ENCODE results near the gene SORBS1. TPM values are rescaled to one million over a fixed set of nuclear protein-coding genes. Genes with fewer than 3 reads are reported as not detected.

Gene SORBS1
- total RNA-seq, 4 donors from 2014 or later = 28.1 to 92.5 (median 41.7) TPM

DNA sequence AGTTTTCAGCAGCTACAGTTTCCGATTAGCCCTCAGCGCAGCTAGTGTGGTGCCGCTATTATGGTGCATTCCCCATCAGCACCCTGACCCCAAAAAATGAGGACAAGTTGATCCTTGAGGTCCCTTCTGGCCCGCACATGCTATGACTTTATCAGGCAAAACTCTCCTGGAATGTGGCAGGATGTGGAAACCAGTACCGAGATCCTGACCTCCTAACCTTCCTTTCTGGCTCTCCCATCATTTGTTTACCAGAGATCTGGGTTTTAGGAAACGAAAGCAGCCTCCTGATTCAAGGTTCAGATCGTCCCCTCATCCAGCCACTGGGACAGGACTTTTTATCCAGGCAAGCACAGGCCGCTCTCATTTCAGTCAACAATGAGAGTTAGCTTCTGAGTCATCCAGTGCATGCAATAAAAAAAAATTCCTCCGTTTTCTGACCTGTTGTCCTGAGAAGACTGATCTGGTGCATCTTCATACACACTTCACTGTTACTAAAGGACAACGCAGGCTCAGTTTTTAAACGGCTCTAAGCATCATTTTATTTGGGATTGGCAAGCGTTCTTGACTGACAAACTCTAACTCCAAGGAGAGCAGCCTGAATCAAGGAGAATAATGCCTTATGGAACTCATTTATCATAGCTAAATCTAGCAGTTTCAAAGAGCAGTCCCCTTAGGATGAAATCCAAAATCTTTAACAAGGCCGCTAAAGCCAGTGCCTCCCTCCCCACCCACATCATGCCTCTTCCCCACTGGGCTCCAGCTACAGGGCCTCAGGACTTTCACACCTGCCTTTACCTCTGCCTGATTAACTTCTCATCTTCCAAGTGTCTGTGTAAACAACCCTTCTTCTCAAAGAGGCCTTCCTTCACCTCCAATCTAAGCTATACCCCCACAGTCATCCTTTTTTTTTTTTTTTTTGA lies 287.5 kb downstream of the SORBS1 start:
- peak in 1 of 2 donors; percentile 80 for DNase-seq (ENCODE audit: low spot score in 2 of 2)
- WGBS = 37% methylated on average over 13 of the region's 13 CpGs
- Histone ChIP-seq H3K36me3 (peaks cover 9% of the 10 kb centered on the region), H3K4me1 (peaks cover 58% of the 10 kb centered on the region), H3K9me3 (no peaks in the 10 kb centered on the region), H3K4me3 (no peak overlapping the region), H3K27ac (peak overlapping the region; percentile 86), H3K27me3 (no peaks in the 10 kb centered on the region)
- no peak for TF ChIP-seq POLR2A (IDR thresholded peaks at IDR 0.05)
- TF ChIP-seq POLR2AphosphoS5 (IDR thresholded peaks at IDR 0.05) = peak in 1 of 3 donors; percentile 50

DNA sequence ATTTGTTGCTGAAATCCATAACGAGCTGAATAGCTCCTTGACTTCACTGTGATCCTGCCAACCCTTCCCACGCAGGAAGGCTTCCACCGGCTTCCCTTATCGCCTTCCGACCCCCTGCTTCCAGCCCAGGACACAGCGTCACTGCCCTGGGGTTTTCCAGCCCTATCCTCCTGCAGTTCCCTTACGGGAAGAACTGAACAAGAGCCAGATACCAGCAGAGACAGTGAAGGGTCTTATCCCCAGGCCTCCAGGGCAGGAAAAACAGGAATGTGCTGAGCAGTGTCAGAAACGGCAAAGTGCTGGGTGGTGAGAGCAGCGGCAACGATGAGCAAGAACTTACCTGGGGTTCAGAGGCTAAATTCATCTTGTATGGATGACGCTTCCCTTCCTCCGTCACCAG lies 292.7 kb downstream of the SORBS1 start:
- peaks cover 17% of the 10 kb centered on the region for H3K36me3 ChIP-seq
- TF ChIP-seq EP300 (IDR thresholded peaks at IDR 0.05) = no peak
- no peak for TF ChIP-seq POLR2A (IDR thresholded peaks at IDR 0.05)
- TF ChIP-seq, protein P1, sequence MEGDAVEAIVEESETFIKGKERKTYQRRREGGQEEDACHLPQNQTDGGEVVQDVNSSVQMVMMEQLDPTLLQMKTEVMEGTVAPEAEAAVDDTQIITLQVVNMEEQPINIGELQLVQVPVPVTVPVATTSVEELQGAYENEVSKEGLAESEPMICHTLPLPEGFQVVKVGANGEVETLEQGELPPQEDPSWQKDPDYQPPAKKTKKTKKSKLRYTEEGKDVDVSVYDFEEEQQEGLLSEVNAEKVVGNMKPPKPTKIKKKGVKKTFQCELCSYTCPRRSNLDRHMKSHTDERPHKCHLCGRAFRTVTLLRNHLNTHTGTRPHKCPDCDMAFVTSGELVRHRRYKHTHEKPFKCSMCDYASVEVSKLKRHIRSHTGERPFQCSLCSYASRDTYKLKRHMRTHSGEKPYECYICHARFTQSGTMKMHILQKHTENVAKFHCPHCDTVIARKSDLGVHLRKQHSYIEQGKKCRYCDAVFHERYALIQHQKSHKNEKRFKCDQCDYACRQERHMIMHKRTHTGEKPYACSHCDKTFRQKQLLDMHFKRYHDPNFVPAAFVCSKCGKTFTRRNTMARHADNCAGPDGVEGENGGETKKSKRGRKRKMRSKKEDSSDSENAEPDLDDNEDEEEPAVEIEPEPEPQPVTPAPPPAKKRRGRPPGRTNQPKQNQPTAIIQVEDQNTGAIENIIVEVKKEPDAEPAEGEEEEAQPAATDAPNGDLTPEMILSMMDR (IDR thresholded peaks at IDR 0.05) = no peak
- peak in 2 of 3 donors; percentile 43 to 80 for TF ChIP-seq POLR2AphosphoS5 (IDR thresholded peaks at IDR 0.05)
- H3K4me3 ChIP-seq = no peak overlapping the region
- H3K27ac ChIP-seq = peak overlapping the region; percentile 71
- peaks cover 36% of the 10 kb centered on the region for H3K4me1 ChIP-seq
- H3K27me3 ChIP-seq = no peaks in the 10 kb centered on the region
- DNase-seq (ENCODE audit: low spot score in 2 of 2) = peak in 1 of 2 donors; percentile 70
- WGBS = 47% methylated on average over 12 of the region's 12 CpGs
- no peaks in the 10 kb centered on the region for H3K9me3 ChIP-seq

DNA sequence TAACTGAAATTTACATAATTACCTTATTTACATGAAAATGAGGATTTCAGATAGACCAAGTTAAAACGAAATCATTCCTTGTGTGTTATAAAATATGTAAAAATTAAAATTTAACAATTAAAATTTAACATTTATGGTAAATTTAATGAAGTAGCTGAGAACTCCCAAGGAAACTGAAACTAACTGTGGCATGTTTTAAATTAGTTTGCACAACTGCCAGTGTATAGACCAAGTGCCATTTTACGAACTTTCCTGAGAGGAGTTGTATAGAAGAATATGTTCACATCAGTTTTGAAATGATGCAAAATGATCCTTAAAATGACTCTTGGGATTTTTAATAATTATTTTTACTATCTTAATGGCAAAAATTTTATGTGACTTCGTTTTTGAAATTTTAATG lies 293.9 kb downstream of the SORBS1 start:
- Histone ChIP-seq H3K36me3 (peaks cover 27% of the 10 kb centered on the region), H3K4me1 (peaks cover 27% of the 10 kb centered on the region), H3K27me3 (no peaks in the 10 kb centered on the region), H3K27ac (peak overlapping the region; percentile 71), H3K9me3 (no peaks in the 10 kb centered on the region), H3K4me3 (no peak overlapping the region)
- no peak for DNase-seq (ENCODE audit: low spot score in 2 of 2)
- 65% methylated on average over 3 of the region's 3 CpGs for WGBS
- TF ChIP-seq, protein P1 (IDR thresholded peaks at IDR 0.05) = no peak
- TF ChIP-seq POLR2A (IDR thresholded peaks at IDR 0.05) (no peak), POLR2AphosphoS5 (IDR thresholded peaks at IDR 0.05) (no peak), EP300 (IDR thresholded peaks at IDR 0.05) (no peak)

DNA sequence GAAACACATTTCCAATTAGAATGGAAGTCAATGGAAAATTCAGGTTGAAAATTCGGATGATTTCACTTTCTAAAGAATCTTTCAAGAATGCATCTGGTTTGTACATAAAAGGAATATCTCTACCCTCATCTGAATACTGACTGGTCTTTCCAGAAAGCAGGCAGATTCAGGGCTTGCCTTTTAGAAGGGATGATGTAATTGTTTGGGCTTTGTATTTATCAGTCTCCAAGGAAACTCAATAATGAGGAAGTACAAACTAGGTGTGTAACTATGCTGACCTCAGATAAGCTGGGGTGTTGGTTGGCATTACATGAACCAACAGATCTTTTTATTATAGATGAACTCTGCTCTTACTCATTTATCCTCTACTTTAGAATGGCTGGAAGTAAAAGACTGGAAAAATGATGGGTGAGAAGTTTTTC lies 294.5 kb downstream of the SORBS1 start:
- peaks cover 27% of the 10 kb centered on the region for H3K4me1 ChIP-seq
- H3K36me3 ChIP-seq = peaks cover 31% of the 10 kb centered on the region
- TF ChIP-seq POLR2A (IDR thresholded peaks at IDR 0.05) = no peak
- TF ChIP-seq POLR2AphosphoS5 (IDR thresholded peaks at IDR 0.05) = peak; percentile 27 to 54 (median 52)
- TF ChIP-seq, protein P1 (IDR thresholded peaks at IDR 0.05) = no peak
- no peak for TF ChIP-seq EP300 (IDR thresholded peaks at IDR 0.05)
- DNase-seq (ENCODE audit: low spot score in 2 of 2) = no peak
- H3K4me3 ChIP-seq = no peak overlapping the region
- H3K27me3 ChIP-seq = no peaks in the 10 kb centered on the region
- H3K27ac ChIP-seq = peak overlapping the region; percentile 71
- WGBS = 21% methylated on average over 1 of the region's 1 CpG
- no peaks in the 10 kb centered on the region for H3K9me3 ChIP-seq

DNA sequence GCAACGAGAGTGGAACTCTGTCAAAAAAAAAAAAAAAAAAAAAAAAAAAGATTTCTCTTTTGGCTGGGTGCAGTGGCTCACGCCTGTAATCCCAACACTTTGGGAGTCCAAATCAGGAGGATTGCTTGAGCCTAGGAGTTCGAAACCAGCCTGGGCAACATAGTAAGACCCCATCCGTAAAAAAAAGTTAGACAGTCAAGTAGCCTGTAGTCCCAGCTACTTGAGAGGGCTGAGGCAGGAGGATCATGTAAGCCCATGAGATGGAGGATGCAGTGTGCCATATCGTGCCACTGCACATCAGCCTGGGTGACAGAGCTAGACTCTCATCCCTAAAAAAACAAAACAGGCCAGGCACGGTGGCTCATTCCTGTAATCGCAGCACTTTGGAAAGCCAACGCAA lies 295.6 kb downstream of the SORBS1 start:
- DNase-seq (ENCODE audit: low spot score in 2 of 2) = no peak
- Histone ChIP-seq H3K27me3 (no peaks in the 10 kb centered on the region), H3K4me3 (no peak overlapping the region), H3K36me3 (peaks cover 28% of the 10 kb centered on the region), H3K9me3 (no peaks in the 10 kb centered on the region), H3K27ac (no peak overlapping the region), H3K4me1 (peaks cover 37% of the 10 kb centered on the region)
- 80% methylated on average over 8 of the region's 8 CpGs for WGBS
- TF ChIP-seq POLR2AphosphoS5 (IDR thresholded peaks at IDR 0.05) (no peak), EP300 (IDR thresholded peaks at IDR 0.05) (no peak), POLR2A (IDR thresholded peaks at IDR 0.05) (no peak)
- TF ChIP-seq, protein P1 (IDR thresholded peaks at IDR 0.05) = no peak

Data from suprapubic skin (tissue), 4 donors.